GM12878 (cell line): ENCODE results near the gene SCAMP5. TPM values are rescaled to one million over a fixed set of nuclear protein-coding genes. Genes with fewer than 3 reads are reported as not detected.

Experiments used
- CHD2 ChIP-seq: IDR thresholded peaks from 2 replicates; pipeline ENCODE4 v1.6.1; 2011; ENCODE audit warnings: low read depth, low read length, improper control_type of control experiment, borderline replicate concordance
- CTCF ChIP-seq, 3 experiments: IDR thresholded peaks in 2 of 3; conservative IDR thresholded peaks in 1 of 3; 2 replicates each; pipeline ENCODE4 v1.5.1; 2011; ENCODE audit warnings: low read depth in 3 of 3, low read length in 3 of 3, mild to moderate bottlenecking in 3 of 3, control low read depth in 2 of 3, moderate library complexity in 2 of 3, inconsistent platforms in 1 of 3, mixed read lengths in 1 of 3; ENCODE audit not compliant: control insufficient read depth in 2 of 3, insufficient read depth in 1 of 3; ENCODE audit errors: extremely low read depth in 1 of 3
- EP300 ChIP-seq, 2 experiments: fragments of 150-350 bp in 1 of 2; IDR thresholded peaks; 2 replicates each; pipeline ENCODE4 v1.6.1; 2011 to 2012; ENCODE audit warnings: low read depth in 2 of 2, low read length in 2 of 2, borderline replicate concordance in 1 of 2, improper control_type of control experiment in 1 of 2, inconsistent platforms in 1 of 2; ENCODE audit not compliant: control insufficient read depth in 1 of 2
- HCFC1 ChIP-seq: fragments of 150-350 bp; IDR thresholded peaks from 2 replicates; pipeline ENCODE4 v1.6.1; 2014; ENCODE audit warnings: low read length
- HSF1 ChIP-seq: fragments of 150-350 bp; IDR thresholded peaks from 2 replicates; pipeline ENCODE4 v1.6.1; 2014; ENCODE audit warnings: mild to moderate bottlenecking, low read depth, low read length
- MEF2B ChIP-seq: fragments of 450-650 bp; IDR thresholded peaks from 2 replicates; pipeline ENCODE4 v1.6.1; 2018; ENCODE audit warnings: mild to moderate bottlenecking, moderate library complexity; ENCODE audit not compliant: partially characterized antibody, poor library complexity, severe bottlenecking
- MYB ChIP-seq: fragments of 150-350 bp; IDR thresholded peaks from 2 replicates; pipeline ENCODE4 v1.6.1; 2014; ENCODE audit warnings: mild to moderate bottlenecking, low read depth, low read length, borderline replicate concordance
- NFYA ChIP-seq: IDR thresholded peaks from 2 replicates; pipeline ENCODE4 v1.6.1; 2011; ENCODE audit warnings: low read depth, mild to moderate bottlenecking, low read length, improper control_type of control experiment, borderline replicate concordance
- PKNOX1 ChIP-seq: fragments of 450-650 bp; IDR thresholded peaks from 2 replicates; pipeline ENCODE4 v1.6.1; 2016; ENCODE audit warnings: mild to moderate bottlenecking
- SIX5 ChIP-seq: IDR thresholded peaks from 2 replicates; pipeline ENCODE4 v1.6.1; 2011; ENCODE audit warnings: mild to moderate bottlenecking, low read depth, low read length, moderate library complexity; ENCODE audit not compliant: severe bottlenecking
- SUZ12 ChIP-seq: fragments of 200-600 bp; sonication (generic); IDR thresholded peaks from one replicate; pipeline ENCODE4 v1.6.1; 2018; ENCODE audit warnings: antibody characterized with exemption, mild to moderate bottlenecking; ENCODE audit not compliant: unreplicated experiment
- TAF1 ChIP-seq: IDR thresholded peaks from 2 replicates; pipeline ENCODE4 v1.6.1; 2011; ENCODE audit warnings: mild to moderate bottlenecking, low read depth, low read length, borderline replicate concordance
- USF2 ChIP-seq: IDR thresholded peaks from 2 replicates; pipeline ENCODE4 v1.6.1; 2011; ENCODE audit warnings: low read depth, low read length, improper control_type of control experiment, borderline replicate concordance
- YBX1 ChIP-seq: fragments of 450-650 bp; IDR thresholded peaks from 2 replicates; pipeline ENCODE4 v1.6.1; 2016; ENCODE audit warnings: antibody characterized with exemption
- polyA plus RNA-seq, 11 experiments: library from polyadenylated mRNA; depleted of rRNA in 4 of 11; unstranded in 6 of 11; stranded (reverse) in 5 of 11; fragments of >200 nt; fragmentation: Nextera tagmentation in 4 of 11; fragmentation: Illumina TruSeq in 1 of 11; extraction: Ambion mirVana in 4 of 11; extraction: Trizol in 1 of 11; gene quantifications; 1 replicate in 1 of 11; 2 replicates in 10 of 11; pipeline versions ENCODE4 v1.2.1 to v1.2.3, GENCODE V29; 2011 to 2016; ENCODE audit warnings: inconsistent platforms in 2 of 11, missing spikeins in 2 of 11, low read depth in 1 of 11
- total RNA-seq, 4 experiments: library from RNA; depleted of rRNA in 3 of 4; stranded (reverse); fragments of >200 nt in 3 of 4; fragmentation: Illumina TruSeq in 1 of 4; extraction: Trizol in 1 of 4; gene quantifications; 2 replicates each; pipeline versions ENCODE4 v1.2.1 to v1.2.3, GENCODE V29; 2013 to 2021
- TF ChIP-seq, protein P1 (sequence below): fragments of 450-650 bp; formaldehyde crosslinking; IDR thresholded peaks from 2 replicates; pipeline ENCODE4 v1.4.0; 2020; ENCODE audit warnings: mild to moderate bottlenecking, moderate library complexity
- TF ChIP-seq, protein P2 (sequence below): IDR thresholded peaks from 2 replicates; pipeline ENCODE4 v1.6.1; 2012; ENCODE audit warnings: low read depth, low read length, improper control_type of control experiment
- TF ChIP-seq, protein P3 (sequence below): IDR thresholded peaks from 2 replicates; pipeline ENCODE4 v1.6.1; 2011; ENCODE audit warnings: low read depth, mild to moderate bottlenecking, low read length, moderate library complexity, borderline replicate concordance; ENCODE audit errors: extremely low read depth

Gene SCAMP5
- total and polyA plus RNA-seq, 10 of the 15 experiments (the other 5 are each of a cell fraction or from before 2014, with no cell fraction given), result 1.6 to 41.6 (median 16.9) TPM

- TF ChIP-seq, protein P1, sequence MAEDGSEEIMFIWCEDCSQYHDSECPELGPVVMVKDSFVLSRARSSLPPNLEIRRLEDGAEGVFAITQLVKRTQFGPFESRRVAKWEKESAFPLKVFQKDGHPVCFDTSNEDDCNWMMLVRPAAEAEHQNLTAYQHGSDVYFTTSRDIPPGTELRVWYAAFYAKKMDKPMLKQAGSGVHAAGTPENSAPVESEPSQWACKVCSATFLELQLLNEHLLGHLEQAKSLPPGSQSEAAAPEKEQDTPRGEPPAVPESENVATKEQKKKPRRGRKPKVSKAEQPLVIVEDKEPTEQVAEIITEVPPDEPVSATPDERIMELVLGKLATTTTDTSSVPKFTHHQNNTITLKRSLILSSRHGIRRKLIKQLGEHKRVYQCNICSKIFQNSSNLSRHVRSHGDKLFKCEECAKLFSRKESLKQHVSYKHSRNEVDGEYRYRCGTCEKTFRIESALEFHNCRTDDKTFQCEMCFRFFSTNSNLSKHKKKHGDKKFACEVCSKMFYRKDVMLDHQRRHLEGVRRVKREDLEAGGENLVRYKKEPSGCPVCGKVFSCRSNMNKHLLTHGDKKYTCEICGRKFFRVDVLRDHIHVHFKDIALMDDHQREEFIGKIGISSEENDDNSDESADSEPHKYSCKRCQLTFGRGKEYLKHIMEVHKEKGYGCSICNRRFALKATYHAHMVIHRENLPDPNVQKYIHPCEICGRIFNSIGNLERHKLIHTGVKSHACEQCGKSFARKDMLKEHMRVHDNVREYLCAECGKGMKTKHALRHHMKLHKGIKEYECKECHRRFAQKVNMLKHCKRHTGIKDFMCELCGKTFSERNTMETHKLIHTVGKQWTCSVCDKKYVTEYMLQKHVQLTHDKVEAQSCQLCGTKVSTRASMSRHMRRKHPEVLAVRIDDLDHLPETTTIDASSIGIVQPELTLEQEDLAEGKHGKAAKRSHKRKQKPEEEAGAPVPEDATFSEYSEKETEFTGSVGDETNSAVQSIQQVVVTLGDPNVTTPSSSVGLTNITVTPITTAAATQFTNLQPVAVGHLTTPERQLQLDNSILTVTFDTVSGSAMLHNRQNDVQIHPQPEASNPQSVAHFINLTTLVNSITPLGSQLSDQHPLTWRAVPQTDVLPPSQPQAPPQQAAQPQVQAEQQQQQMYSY (CRISPR knock-in tag), result no peak
- TF ChIP-seq USF2, result no peak
- TF ChIP-seq PKNOX1, result no peak
- TF ChIP-seq SIX5, result no peak
- TF ChIP-seq SUZ12, result no peak
- no peak for TF ChIP-seq CTCF (IDR thresholded peaks at IDR 0.05 in 2 of 3, conservative IDR thresholded peaks at IDR 0.05 in 1 of 3; ENCODE audit: control insufficient read depth in 2 of 3, extremely low read depth in 1 of 3, insufficient read depth in 1 of 3, low read depth in 3 of 3, low read length in 3 of 3)
- TF ChIP-seq YBX1, result no peak
- no peak for TF ChIP-seq CHD2
- TF ChIP-seq, protein P2, sequence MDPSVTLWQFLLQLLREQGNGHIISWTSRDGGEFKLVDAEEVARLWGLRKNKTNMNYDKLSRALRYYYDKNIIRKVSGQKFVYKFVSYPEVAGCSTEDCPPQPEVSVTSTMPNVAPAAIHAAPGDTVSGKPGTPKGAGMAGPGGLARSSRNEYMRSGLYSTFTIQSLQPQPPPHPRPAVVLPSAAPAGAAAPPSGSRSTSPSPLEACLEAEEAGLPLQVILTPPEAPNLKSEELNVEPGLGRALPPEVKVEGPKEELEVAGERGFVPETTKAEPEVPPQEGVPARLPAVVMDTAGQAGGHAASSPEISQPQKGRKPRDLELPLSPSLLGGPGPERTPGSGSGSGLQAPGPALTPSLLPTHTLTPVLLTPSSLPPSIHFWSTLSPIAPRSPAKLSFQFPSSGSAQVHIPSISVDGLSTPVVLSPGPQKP, result no peak
- no peak for TF ChIP-seq EP300 (IDR thresholded peaks at IDR 0.05; ENCODE audit: borderline replicate concordance in 1 of 2, control insufficient read depth in 1 of 2, low read depth in 2 of 2, low read length in 2 of 2)
- no peak for TF ChIP-seq HCFC1
- peak; percentile 56 for TF ChIP-seq MEF2B
- no peak for TF ChIP-seq HSF1
- TF ChIP-seq NFYA, result no peak
- TF ChIP-seq MYB, result no peak
- TF ChIP-seq, protein P3, sequence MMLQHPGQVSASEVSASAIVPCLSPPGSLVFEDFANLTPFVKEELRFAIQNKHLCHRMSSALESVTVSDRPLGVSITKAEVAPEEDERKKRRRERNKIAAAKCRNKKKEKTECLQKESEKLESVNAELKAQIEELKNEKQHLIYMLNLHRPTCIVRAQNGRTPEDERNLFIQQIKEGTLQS, result no peak
- no peak for TF ChIP-seq TAF1
These were observed 65.9 kb downstream of the SCAMP5 start (continued) for GRCh38 chr15:75061272-75061671.
